Measurements from ENCODE around the gene PSME3IP1. TPM values are rescaled to one million over a fixed set of nuclear protein-coding genes. Genes with fewer than 3 reads are reported as not detected.
"Not testable (repeated sequence)": the region's sequence is repeated elsewhere in the genome, so short reads cannot be mapped to it uniquely, and the experiment has no call there.

The PSME3IP1 gene
- total and polyA plus RNA-seq, 3 donors from 2014 or later, result 96.4 to 224 (median 122) TPM

- no peak for DNase-seq
- WGBS, 2 donors, result 82 to 92% methylated on average over 1 of the region's 1 CpG
- Histone ChIP-seq H3K27me3 (no peaks in the 10 kb centered on the region), H3K4me3 (no peak overlapping the region), H3K27ac (no peak overlapping the region), H3K36me3 (ENCODE audit: low read depth, missing control alignments) (no peaks in the 10 kb centered on the region), H3K4me1 (no peaks in the 10 kb centered on the region), H3K9me3 (no peaks in the 10 kb centered on the region)
- intact Hi-C loops (cut with DNase I; ENCODE audit: low total_unique reads), result no loop called here
- TF ChIP-seq POLR2A (IDR thresholded peaks at IDR 0.05) (no peak), CTCF (IDR thresholded peaks at IDR 0.05) (no peak)
Measured at GRCh38 chr16:57208926-57209325, 23.1 kb upstream of the PSME3IP1 start.

- intact Hi-C loops (cut with DNase I; ENCODE audit: low total_unique reads), result no loop called here
- WGBS, 2 donors, result 87 to 90% methylated on average over 12 of the region's 12 CpGs
- Histone ChIP-seq H3K27ac (peak overlapping the region in 1 of 2 donors; percentile 42), H3K9me3 (no peaks in the 10 kb centered on the region), H3K36me3 (ENCODE audit: low read depth, missing control alignments) (no peaks in the 10 kb centered on the region), H3K4me1 (no peaks in the 10 kb centered on the region), H3K4me3 (no peak overlapping the region), H3K27me3 (no peaks in the 10 kb centered on the region)
- TF ChIP-seq POLR2A (IDR thresholded peaks at IDR 0.05) (no peak), CTCF (IDR thresholded peaks at IDR 0.05) (peak in 1 of 3 experiments; percentile 18)
- no peak for DNase-seq
Measured at GRCh38 chr16:57204675-57205074, 18.8 kb upstream of the PSME3IP1 start.

GRCh38 chr16:57203451-57203850, 17.6 kb upstream of the PSME3IP1 start:
- Histone ChIP-seq H3K27me3 (no peaks in the 10 kb centered on the region), H3K27ac (peak overlapping the region; percentile 1 to 37), H3K36me3 (ENCODE audit: low read depth, missing control alignments) (no peaks in the 10 kb centered on the region), H3K9me3 (no peaks in the 10 kb centered on the region), H3K4me1 (no peaks in the 10 kb centered on the region), H3K4me3 (no peak overlapping the region)
- DNase-seq, result no peak
- intact Hi-C loops (cut with DNase I; ENCODE audit: low total_unique reads), result no loop called here
- 36 to 56% methylated on average over 1 of the region's 1 CpG for WGBS, 2 donors
- TF ChIP-seq POLR2A (IDR thresholded peaks at IDR 0.05) (no peak), CTCF (IDR thresholded peaks at IDR 0.05) (no peak)

DNA sequence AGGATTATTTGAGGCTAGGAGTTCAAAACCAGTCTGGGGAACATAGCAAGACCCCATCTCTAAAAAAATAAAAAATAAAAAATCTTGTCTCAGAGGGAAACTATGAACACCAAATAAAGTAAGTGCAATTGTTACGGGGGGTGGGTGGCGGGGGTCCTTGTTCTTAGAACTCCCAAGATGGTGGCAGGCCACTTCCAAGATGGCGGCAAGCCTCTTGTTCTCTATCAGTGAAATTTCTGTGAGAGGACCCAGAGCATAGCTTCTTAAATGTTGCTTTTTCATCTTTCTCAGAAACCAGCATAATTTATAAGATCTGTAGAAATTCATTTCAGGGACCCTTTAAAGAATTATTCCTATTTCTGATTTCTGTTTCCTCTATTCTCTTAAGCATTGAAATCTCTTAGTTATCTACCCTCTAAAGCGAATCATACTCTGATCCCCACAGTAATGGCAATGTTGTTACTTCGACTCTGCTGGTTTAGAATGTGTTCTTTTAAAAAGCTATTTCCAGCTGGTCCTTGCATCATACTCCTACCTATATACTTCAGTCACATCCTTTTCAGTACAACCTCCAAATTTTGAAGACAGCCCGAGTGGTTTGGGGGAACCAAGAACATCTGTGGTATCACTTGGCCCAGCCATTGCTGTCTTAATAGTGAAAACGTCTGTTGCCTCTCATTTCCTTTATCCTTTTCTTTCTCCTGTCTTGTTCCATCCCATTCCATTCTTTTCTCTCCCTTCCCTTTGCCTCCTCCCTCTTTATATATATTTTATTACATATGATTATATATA, 16.5 kb upstream of the PSME3IP1 start:
- no peak overlapping the region for H3K4me3 ChIP-seq
- no peaks in the 10 kb centered on the region for H3K36me3 ChIP-seq (ENCODE audit: low read depth, missing control alignments)
- no peak for DNase-seq
- WGBS, 2 donors, result 79 to 83% methylated on average over 7 of the region's 7 CpGs
- no peak overlapping the region for H3K27ac ChIP-seq
- H3K9me3 ChIP-seq, result no peaks in the 10 kb centered on the region
- intact Hi-C loops (cut with DNase I; ENCODE audit: low total_unique reads), result no loop called here
- H3K4me1 ChIP-seq, result no peaks in the 10 kb centered on the region
- H3K27me3 ChIP-seq, result no peaks in the 10 kb centered on the region
- TF ChIP-seq POLR2A (IDR thresholded peaks at IDR 0.05) (no peak), CTCF (IDR thresholded peaks at IDR 0.05) (no peak)

DNA sequence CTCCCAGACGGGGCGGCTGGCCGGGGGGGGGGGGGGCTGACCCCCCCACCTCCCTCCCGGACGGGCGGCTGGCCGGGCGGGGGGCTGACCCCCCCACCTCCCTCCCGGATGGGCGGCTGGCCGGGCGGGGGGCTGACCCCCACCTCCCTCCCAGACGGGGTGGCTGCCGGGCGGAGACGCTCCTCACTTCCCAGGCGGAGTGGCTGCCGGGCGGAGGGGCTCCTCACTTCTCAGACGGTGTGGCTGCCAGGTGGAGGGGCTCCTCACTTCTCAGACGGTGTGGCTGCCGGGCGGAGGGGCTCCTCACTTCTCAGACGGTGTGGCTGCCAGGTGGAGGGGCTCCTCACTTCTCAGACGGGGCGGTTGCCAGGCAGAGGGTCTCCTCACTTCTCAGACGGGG, 15.1 kb upstream of the PSME3IP1 start:
- H3K4me3 ChIP-seq; intact Hi-C loops (cut with DNase I; ENCODE audit: low total_unique reads); H3K36me3 ChIP-seq (ENCODE audit: low read depth, missing control alignments); DNase-seq; H3K4me1 ChIP-seq; H3K9me3 ChIP-seq; H3K27ac ChIP-seq; H3K27me3 ChIP-seq: not testable (repeated sequence)
- 80% methylated on average over 1 of the region's 27 CpGs; no CpG with 5 or more reads in 1 of the 2 donors for WGBS, 2 donors

GRCh38 chr16:57200321-57200720, 14.5 kb upstream of the PSME3IP1 start:
- intact Hi-C loops (cut with DNase I; ENCODE audit: low total_unique reads); H3K4me1 ChIP-seq; H3K27ac ChIP-seq; DNase-seq; H3K27me3 ChIP-seq; H3K4me3 ChIP-seq; H3K9me3 ChIP-seq; H3K36me3 ChIP-seq (ENCODE audit: low read depth, missing control alignments): not testable (repeated sequence)
- 80 to 92% methylated on average over 4 to 12 of the region's 24 CpGs for WGBS, 2 donors
